Ishikawa (cell line): ENCODE data around the gene URAD.

Source experiments
- CEBPB ChIP-seq: IDR thresholded peaks from 2 replicates; pipeline ENCODE4 v1.6.1; 2012
- EGR1 ChIP-seq: IDR thresholded peaks from 2 replicates; pipeline ENCODE4 v1.6.1; 2012
- FOXM1 ChIP-seq: IDR thresholded peaks from 2 replicates; pipeline ENCODE4 v1.6.1; 2012; ENCODE audit warnings: low read depth, borderline replicate concordance
- TCF12 ChIP-seq: IDR thresholded peaks from 2 replicates; pipeline ENCODE4 v1.6.1; 2012; ENCODE audit warnings: low read depth
- USF1 ChIP-seq: IDR thresholded peaks from 2 replicates; pipeline ENCODE4 v1.6.1; 2012
- YY1 ChIP-seq: IDR thresholded peaks from 2 replicates; pipeline ENCODE4 v1.6.1; 2012; ENCODE audit warnings: low read depth

GRCh38 chr13:27956576-27957300 lies 31.8 kb downstream of the URAD start:
- TF ChIP-seq FOXM1 (no peak), CEBPB (no peak), EGR1 (no peak), YY1 (no peak), TCF12 (no peak), USF1 (no peak)
